ENCODE results near the gene OLFM2.
A peak's percentile ranks its signal among the peaks of the same experiment; 100 is the strongest.
"Not testable (repeated sequence)": the region's sequence is repeated elsewhere in the genome, so short reads cannot be mapped to it uniquely, and the experiment has no call there.

The OLFM2 gene

DNA sequence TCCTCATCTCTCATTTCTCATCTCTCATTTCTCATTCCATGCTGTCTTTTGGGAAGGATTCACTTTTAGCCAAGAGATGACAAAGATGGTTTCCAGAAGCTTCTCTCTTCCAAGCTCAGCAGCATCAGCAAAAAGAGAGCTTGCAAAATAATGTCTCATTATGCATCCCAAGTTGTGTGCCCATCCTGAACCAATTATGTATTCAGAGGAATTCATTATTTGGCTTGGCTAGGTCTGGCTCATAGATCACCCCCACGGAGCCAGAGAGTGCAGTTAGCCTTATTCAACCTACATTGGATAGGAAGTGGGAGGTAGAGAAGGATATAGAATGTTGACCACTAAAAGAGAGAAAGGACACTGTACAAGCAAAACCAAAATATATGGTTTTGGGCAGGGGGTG lies 5.4 kb upstream of the OLFM2 start:
- no peak for DNase-seq

DNA sequence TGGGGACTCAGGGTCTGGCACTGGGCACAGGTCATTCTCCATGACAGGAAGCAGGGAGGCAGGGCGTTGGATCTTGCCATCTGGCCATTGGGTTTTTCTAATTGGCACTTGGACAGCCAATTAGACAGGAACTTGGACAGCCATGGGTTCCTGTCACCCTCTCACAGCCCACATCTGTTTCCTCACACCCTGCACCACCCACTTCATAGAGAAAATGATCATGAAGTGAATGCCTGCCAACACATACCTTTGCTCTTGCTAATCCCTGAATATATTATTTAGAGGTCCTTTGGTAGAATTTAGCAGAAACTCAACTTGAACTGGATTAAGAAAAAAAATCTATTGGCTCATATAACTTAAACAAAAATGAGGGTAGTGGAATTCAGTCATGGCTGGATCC lies 4.9 kb upstream of the OLFM2 start:
- no peak for DNase-seq

DNA sequence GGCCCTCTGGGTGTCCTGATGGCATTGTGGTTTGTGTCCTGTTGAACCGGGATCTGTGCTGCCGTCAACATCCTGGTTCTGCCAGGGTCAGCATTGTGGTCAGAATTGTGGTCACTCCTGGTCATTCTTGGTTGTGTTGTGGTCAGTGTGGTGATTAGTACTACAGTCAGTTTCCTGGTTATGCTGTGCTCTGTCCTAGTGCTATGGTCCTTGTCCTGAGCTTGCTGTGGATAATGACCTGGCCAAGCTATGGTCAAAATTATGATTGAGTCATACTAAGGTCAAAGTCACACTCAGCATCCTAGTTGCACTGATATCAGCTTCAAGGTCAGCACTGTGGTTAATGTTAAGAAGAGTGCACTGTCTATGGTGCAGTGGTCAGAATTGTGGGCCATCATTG lies 4.5 kb upstream of the OLFM2 start:
- DNase-seq: no peak

DNA sequence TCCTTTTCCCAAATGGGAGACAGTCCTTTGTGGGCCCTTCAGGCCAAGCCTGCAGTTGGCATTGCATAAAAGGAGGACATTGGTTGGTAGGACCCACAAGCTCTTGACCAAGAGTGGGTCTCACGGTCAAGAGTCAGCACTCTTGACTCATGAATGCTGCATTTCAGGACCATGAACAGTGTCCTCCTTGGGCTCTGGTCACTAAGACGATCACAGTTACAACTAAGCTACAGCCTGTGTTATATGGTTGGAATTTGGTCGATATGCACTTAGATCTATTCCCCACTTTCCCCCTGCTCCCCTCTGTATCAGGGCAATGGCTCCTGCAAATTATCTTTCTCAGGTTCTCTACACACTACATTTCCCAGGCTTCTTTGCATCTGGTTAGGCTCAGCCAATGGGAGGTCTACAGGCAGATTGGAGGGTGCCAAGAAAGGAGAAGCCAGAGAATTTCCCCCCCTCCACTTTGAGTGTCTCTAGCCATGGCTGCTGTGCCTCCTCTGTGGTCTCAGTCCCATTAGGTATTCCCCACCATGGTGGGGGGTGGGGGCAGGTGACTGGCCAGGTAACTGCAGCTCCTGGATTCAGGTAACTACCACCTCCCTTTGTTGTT lies 3.1 kb upstream of the OLFM2 start:
- no peak for DNase-seq

DNA sequence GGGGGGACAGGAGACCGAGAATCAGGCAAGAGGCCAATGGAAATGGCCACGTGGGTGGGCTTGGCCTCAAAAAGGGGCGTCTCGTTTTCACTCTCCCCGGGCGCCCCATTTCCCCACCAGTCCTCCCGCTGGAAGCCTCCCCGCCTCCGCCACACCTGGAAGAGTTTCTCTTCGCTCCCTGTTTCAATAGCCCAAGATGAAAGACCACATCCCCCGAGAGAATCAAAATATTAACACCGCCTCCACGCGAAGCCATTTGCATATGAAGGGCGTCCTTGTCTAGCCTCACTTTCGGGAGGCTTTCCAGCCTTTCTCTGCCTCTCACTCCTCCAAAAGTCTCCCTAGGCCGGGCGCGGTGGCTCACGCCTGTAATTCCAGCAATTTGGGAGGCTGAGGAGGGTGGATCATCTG lies 691 bp upstream of the OLFM2 start:
- no peak for DNase-seq

DNA sequence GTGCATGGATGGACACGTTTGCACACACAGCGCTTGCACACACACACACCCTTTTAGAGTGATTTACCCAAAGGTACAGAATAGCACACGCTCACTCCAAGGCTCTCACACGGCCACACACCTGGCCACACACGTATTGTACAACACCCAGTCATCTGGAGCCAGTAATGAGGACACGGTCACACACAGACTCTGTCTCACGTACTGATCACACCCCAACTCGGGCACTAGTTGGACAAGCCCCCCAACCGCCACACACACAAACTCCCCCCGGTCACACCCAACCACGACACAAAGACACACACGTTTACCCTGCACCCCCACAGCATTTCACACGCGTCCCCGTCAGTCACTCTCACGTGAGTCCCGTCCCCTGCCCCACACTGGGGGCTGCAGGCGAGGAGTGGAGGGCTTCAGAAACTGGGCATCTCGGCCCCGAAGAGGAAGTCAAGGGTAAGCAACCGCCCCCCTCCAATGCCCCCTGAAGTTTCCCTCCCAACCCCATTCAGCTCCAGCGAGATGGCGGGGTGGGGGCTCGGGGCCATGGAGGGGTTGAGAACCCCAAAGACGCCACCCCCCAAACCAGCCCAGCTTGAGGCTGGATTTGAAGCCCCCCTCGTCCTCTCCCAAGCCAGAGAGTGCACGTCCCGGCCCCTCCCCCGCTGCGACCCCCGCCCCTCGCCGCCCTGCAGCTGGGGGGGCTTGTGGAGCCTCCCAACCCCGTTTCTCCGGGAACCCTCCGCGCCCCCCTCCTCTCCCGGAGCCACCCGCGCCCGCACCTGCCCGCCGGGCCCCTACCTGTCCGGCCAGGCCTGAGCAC lies 599 bp downstream of the OLFM2 start:
- DNase-seq: no peak

DNA sequence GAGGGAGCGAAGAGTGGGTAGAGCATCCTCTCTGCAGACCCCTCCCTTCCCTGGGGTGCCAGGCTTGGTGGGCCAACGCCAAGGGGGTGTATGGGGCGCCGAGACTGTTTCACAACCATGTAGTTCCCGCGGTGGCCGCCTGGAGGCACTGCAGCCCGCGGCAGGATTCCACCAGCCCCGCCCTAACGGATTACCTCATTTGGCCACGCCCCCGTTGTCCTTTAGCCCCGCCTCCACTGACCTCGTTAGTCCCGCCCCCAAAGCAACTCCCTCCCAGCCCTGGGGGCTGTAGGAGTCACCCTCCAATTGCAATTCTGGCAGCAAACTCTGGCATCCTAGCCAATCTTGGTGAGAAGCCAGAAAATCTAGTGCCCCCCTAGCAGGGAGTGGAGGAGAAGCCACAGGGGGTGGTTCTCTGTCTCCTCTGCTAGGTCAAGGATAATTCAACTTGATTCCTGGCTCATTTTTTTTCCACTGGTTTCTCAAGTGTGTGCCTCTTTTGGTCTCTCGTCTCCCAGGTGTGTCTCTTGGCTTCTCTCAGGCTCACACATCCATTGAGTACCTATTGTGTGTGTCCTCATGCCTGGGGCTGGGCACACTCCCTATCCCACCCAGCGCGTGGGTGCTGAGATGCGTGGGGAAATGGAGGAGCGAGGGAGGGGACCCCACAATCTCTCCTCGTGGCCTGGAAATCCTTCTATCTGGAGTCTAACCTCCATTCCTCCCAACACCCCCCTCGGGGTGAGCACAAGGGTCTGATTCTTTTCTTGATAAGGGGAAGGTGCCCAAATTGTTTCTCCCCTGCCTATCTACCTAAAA lies 2.0 kb downstream of the OLFM2 start:
- DNase-seq: peak; percentile 33

DNA sequence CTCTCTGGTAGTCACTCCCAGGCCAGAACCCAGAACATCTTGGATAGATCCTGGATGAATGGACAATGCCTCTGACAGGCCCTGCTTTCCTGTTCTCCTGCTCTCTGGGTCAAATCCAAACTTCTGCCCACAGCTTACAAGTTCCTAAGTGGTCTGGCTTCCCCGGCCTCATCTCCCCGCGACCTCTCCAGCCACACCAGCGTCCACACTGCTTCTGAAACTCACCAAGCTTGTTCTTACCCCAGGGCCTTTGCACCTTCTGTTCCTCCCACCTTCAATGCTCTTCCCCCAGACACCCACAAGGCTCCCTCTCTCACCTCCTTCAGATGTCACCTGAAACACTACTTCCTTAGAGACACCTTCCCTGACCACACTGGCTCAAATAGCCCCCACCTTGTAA lies 3.5 kb downstream of the OLFM2 start:
- DNase-seq: no peak

DNA sequence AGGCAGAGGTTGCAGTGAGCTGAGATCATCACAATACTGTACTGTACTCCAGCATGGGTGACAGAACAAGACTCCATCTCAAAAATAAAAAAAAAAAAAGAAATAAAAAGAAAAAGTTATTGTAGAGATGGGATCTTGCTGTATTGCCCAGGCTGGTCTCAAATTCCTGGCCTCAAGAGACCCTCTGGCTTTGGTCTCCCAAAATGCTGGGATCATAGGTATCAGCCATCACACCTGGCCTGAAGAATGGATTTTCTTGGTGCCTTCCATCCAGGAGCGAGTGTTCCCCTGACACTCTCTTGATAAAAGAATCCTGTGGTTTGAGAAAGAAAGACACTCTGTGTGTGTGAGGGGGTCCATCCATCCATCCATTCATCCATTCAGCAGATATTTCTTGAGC lies 4.7 kb downstream of the OLFM2 start:
- no peak for DNase-seq

DNA sequence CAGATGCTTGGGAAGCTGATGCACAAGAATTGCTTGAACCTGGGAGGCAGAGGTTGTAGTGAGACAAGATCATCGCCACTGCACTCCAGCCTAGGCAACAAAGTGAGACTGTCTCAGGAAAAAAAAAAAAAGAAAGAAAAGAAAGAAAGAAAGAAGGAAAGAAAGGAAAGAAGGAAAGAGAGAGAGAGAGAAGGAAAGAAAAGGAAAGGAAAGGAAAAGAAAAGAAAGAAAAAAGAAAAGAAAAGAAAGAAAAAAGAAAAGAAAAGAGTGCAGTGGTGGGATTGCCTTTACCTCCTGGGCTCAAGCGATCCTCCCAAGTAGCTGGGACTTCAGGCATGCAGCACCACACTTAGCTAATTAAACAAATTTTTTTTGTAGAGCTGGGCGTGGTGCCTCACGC lies 12.9 kb downstream of the OLFM2 start:
- DNase-seq: no peak

DNA sequence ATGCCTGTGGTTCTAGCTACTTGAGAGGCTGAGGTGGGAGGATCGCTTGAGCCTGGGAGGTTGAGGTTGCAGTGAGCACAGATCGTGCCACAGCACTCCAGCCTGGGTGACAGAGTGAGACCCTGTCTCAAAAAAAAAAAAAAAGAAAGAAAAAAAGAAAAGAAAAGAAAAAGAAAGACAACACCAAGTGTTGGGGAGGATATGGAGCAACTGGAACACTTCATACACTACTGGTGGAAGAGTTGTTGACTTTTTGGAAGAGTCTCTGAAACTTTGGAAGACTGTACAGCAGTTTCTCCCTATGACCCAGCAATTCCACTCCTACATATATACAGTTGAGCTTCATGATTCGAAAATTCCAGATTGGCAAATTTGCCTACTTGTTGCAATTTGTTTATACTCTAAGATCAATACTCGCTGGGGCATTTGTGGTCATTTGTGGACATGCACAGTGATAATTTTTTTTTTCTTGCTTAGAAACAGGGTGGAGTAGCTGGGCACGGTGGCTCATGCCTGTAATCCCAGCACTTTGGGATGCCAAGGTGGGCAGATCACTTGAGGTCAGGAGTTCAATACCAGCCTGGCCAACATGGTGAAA lies 13.4 kb downstream of the OLFM2 start:
- not testable (repeated sequence) for DNase-seq

DNA sequence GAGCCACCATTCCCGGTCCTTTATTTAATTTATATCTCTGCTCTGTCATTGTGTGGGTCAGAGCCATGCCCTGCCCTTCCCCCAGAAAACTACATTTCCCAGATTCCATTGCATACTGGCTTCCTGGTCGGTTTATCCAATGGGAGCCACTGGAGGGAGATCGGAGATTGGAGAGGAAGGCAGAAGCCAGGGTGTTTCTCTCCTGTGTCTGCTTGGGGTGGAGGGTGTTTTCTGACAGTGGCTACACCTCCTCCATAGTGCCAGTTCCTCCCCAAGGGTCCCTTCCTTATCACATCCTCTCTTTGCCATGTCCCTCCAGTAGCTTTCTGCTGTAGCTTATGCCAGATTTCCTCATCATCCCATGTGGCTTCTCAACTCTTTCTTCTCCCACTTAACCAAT lies 19.0 kb downstream of the OLFM2 start:
- no peak for DNase-seq

DNA sequence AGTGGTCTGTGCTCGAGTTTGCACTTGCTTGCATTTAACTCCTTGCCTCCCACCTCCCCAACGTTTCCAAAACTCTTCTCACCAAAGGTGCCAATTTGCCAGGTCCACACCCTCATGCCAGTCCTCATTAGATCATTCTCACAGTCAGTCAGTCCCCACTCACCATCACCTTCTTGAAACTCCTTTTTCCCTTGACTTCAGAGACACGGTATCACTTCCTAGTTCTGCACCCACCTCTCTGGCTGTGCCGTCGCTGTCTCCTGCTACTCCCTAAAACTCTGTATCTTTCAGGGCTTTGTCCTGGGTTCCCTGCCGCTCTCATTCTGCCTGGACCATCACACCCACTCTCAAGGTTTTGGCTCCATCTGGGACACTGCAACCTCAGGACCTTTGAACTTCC lies 19.6 kb downstream of the OLFM2 start:
- no peak for DNase-seq

DNA sequence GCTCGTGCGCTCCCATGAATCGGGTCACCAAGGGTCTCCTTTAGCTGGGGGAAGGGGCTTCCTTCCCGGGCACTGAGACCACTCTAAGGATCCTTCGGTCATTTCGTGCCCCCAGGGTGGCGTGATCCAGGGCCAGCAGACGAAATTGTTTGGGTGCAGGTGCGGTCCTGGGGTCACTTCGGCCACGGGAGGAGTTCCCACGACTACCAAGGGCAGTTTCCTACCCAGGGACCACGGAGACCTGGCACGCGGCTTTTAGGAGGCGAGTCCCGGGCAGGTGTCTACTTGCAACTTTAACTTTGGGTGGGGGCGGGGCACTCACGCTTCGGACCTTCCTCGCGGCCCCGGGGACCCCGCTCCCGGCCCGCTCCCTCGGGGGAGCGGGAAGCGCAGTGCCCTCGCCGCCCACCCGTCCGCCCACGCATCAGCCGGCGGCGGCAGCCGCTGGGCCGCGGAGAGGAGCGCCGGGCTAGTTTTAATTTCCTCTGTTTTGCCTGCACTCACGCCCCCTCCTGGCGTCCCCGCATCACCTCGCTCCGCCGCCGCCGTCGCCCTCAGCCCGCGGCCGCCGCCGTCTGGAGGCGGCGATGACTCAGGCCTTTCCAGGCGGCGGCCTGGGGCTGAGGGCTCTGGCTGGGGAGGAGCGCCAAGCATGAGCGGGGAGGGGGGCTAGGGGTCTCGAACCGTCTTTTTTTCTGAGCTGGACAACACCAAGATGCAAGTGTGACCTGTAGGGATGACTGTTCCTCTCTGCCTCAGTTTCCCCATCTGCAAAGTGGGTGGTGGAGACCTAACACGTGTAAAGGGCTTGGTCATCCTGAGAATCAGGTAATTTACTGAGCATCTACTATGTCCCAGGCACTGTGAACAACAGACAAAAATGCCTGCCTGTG lies 21.8 kb downstream of the OLFM2 start:
- DNase-seq: peak; percentile 51

DNA sequence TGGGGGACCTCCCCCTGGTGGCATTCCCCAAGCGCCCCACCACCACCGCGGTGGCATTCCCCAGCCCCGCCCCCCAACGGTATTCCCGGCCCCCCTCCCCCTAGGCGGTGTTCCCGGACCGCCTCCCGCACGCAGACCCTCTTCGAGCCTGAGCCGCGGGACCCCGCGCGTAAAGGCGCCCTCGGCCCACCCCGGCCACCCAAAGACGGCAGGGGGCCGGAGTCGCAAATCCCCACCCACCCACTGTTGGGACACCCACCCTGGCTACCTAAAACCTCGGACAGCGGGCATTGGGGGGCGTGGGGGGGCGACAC lies 22.4 kb downstream of the OLFM2 start:
- no peak for DNase-seq

DNA sequence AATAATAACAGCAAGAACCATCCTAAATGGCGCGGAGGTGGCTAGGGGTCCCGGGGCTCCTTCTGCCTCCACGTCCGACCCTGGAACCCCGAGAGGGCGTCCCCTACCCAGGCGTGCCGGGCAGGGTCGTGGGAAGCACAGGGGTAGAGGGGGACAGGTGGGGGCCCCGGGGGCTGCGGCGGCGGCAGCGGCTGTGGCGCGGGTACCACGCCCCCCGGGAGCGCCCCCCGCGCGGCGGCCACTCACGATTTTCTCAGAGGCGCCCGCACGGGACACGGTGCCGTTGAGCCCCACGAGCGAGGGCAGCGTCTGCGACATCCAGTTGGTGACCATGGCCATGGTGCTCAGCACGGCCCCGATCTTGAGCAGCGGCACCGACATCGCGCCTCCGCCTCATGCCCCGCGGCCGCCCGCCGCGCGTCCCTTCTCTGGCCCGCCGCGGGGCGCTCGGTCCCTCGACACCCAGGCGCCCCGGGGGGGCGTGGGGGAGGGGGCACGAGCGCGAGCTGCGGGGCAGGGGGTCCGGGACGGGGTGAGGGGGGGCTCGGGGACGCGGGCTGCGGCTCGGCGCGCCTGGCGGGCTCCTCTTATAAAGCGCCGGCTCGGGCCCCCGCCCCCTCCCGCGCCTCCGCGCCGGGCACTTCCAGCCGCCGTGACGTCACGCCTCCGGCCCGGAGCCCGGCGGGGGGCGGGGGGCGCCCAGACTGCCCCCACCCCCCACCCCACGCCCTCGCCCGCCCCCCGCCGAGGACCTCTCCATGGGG lies 22.9 kb downstream of the OLFM2 start:
- no peak for DNase-seq

DNA sequence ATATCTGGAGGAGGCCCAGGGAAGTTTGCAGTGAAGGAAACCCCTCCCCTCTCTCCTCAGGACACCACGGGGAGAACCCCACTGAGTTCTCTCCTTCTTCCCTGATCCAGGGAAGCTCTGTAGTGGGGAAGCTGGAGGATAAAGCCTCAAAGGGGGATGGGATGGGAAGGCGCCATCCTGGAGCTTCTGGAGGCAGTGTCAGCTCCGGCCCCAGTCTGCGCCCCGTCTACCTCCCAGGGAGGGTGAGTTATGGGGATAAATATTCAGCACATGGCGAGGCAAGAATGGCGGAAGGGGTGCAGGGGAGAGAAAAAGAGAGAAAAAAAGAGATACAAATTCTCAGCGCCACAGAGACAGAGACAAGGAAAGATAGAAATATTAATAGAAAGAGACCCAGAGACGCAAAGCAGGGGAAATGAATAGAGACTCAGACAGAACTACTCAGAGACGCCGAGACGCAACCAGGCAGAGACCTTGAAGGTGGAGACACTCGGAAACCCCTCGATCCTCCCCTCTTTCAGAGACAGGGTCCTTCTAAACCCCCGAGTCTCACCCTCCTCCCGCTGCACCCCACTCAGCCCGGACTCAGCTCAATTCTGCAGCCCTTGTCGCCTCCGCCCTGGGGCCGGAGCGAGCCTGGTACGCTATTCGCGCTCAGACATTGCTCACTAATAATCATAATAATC lies 23.6 kb downstream of the OLFM2 start:
- no peak for DNase-seq

DNA sequence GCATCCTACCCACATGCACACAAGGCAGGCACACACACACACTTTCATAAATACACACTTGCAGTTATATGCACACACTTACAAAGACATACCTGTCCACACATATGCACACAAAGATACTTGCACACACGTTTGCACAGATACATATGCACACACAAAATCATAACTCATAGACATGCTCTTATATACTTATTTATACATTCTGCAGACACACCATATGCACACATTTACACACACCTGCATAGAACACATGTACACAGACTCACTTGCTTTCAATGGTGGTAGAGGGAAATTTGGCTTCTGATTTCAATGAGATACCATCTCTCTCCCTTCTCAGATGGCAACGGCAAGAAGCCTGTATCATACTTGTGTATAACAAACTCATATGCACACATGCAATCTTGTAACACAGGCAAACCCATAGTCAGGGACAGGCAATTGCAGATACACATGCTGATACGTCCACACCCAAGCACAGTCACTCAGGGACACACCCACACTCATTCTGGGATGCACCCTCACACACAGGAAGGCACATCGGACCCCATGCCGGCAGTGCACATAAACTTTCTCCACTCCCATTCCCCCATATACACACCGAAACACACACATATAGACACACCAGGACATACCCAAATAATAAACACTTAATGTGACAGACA lies 24.7 kb downstream of the OLFM2 start:
- DNase-seq: no peak

DNA sequence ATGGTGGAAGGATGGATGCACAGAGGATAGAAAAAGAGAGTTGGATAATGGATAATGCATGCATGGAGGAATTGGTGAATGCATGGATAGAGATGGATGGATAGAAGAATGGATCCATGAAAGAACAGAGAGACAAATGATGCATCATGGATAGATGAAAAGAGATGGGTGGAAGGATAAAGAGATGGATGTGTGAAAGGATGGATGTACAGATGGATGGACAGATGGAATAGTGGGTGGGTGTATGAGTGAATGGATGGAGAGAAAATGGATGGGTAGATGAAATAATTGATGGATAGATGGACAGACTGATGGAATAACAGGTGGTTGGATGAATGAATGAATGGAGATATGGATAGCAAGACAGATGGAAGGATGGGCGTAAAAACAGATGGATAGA lies 25.7 kb downstream of the OLFM2 start:
- DNase-seq: no peak

DNA sequence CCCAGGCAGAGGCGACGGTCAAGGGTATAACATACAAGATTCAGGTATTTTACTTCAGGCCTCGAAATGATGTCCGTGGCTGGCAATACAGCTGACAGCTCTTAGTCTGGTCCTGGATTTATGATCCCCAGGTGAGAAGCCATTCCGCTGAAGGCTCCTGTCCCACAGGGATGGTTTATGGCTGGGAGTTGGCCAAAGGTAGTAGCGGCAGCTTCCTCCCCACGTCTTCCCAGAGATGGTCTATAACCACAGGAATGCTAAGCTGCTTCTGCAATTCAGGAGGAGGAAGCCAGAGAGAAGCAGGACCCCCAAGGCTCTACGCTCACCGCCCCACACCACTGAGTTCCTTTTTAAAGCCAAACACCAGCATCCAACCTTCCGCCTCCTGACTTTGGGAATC lies 27.1 kb downstream of the OLFM2 start:
- no peak for DNase-seq
